Heart left ventricle (tissue), 13 donors: Measurements from ENCODE around the gene OR56A3.

ENCODE experiments used
- POLR2A ChIP-seq, 2 donors: fragments of 450-650 bp; IDR thresholded peaks; one replicate each; pipeline ENCODE4 v1.6.1; 2017; ENCODE audit warnings: antibody characterized with exemption in 2 of 2, mild to moderate bottlenecking in 2 of 2, moderate library complexity in 2 of 2
- TF ChIP-seq, protein P1 (sequence below), 12 donors: fragments of 200-600 bp; sonication (generic) in 4 of 12; IDR thresholded peaks; one replicate each; pipeline versions ENCODE4 v1.5.0 to v1.8.0; 2018 to 2022; ENCODE audit warnings: antibody characterized with exemption in 12 of 12, mild to moderate bottlenecking in 5 of 12
- donor health status: ischemic (EF 13 %, LVEDD 7.1; RV severe dilation, severe dysfunction).
- donor health status: DM: no; HTN: yes; CAD: no.
- donor health status: DM: no; HTN: no; CAD: no.
- donor health status: ischemic (EF 25% LVEDD 6.9; RV normal size, moderate dysfunction).
- donor health status: ischemic (EF 25% LVEDD 5.7; RV mildly dilated, moderate dysfunction).
- donor health status: ischemic (EF 35%, LVEDD 5.7; RV mildly dilated, moderate dysfunction).
- donor health status: nonischemic (EF 11% LVEDD 7.7; RV severe dilation, severe dysfunction).
- donor health status: DM: yes; HTN: yes; CAD: no.
- donor health status: PGD.
- donor health status: ischemic (EF 29% LVEDD 5.4; RV normal size, mild dysfunction).
- donor health status: nonischemic (EF 23%, LVEDD 6.1; RV moderate dilation, normal function).

DNA sequence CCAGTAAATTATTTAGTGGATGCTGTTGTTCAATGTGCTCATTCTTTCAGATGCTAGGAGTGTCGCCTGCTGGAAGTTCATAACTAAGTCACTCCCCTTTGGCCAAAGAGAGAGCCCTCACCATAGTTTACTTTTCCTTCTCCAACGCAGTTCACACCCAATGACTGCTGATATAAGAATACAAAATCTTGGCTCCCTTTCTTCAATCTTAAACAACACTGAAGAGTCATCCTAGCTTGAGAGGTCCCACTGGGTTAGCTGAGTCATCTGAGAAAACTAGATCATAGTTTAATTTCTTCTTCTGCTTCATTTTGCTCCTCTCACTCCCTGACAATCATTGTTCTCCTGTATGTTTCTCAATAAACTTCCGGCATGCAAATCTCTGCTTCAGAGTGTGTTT is 50.1 kb downstream of the OR56A3 start:
- TF ChIP-seq, protein P1, sequence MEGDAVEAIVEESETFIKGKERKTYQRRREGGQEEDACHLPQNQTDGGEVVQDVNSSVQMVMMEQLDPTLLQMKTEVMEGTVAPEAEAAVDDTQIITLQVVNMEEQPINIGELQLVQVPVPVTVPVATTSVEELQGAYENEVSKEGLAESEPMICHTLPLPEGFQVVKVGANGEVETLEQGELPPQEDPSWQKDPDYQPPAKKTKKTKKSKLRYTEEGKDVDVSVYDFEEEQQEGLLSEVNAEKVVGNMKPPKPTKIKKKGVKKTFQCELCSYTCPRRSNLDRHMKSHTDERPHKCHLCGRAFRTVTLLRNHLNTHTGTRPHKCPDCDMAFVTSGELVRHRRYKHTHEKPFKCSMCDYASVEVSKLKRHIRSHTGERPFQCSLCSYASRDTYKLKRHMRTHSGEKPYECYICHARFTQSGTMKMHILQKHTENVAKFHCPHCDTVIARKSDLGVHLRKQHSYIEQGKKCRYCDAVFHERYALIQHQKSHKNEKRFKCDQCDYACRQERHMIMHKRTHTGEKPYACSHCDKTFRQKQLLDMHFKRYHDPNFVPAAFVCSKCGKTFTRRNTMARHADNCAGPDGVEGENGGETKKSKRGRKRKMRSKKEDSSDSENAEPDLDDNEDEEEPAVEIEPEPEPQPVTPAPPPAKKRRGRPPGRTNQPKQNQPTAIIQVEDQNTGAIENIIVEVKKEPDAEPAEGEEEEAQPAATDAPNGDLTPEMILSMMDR (IDR thresholded peaks at IDR 0.05) = no peak
- no peak for TF ChIP-seq POLR2A (IDR thresholded peaks at IDR 0.05)
